Heart left ventricle (tissue), 13 donors: ENCODE measurements around the gene CD164L2.

Source experiments
- POLR2A ChIP-seq, 2 donors: fragments of 450-650 bp; IDR thresholded peaks; one replicate each; pipeline ENCODE4 v1.6.1; 2017; ENCODE audit warnings: antibody characterized with exemption in 2 of 2, mild to moderate bottlenecking in 2 of 2, moderate library complexity in 2 of 2
- TF ChIP-seq, protein P1 (sequence below), 12 donors: fragments of 200-600 bp; sonication (generic) in 4 of 12; IDR thresholded peaks; one replicate each; pipeline versions ENCODE4 v1.5.0 to v1.8.0; 2018 to 2022; ENCODE audit warnings: antibody characterized with exemption in 12 of 12, mild to moderate bottlenecking in 5 of 12
- donor health status: ischemic (EF 13 %, LVEDD 7.1; RV severe dilation, severe dysfunction).
- donor health status: DM: no; HTN: yes; CAD: no.
- donor health status: DM: no; HTN: no; CAD: no.
- donor health status: ischemic (EF 25% LVEDD 6.9; RV normal size, moderate dysfunction).
- donor health status: ischemic (EF 25% LVEDD 5.7; RV mildly dilated, moderate dysfunction).
- donor health status: ischemic (EF 35%, LVEDD 5.7; RV mildly dilated, moderate dysfunction).
- donor health status: nonischemic (EF 11% LVEDD 7.7; RV severe dilation, severe dysfunction).
- donor health status: DM: yes; HTN: yes; CAD: no.
- donor health status: PGD.
- donor health status: ischemic (EF 29% LVEDD 5.4; RV normal size, mild dysfunction).
- donor health status: nonischemic (EF 23%, LVEDD 6.1; RV moderate dilation, normal function).

DNA sequence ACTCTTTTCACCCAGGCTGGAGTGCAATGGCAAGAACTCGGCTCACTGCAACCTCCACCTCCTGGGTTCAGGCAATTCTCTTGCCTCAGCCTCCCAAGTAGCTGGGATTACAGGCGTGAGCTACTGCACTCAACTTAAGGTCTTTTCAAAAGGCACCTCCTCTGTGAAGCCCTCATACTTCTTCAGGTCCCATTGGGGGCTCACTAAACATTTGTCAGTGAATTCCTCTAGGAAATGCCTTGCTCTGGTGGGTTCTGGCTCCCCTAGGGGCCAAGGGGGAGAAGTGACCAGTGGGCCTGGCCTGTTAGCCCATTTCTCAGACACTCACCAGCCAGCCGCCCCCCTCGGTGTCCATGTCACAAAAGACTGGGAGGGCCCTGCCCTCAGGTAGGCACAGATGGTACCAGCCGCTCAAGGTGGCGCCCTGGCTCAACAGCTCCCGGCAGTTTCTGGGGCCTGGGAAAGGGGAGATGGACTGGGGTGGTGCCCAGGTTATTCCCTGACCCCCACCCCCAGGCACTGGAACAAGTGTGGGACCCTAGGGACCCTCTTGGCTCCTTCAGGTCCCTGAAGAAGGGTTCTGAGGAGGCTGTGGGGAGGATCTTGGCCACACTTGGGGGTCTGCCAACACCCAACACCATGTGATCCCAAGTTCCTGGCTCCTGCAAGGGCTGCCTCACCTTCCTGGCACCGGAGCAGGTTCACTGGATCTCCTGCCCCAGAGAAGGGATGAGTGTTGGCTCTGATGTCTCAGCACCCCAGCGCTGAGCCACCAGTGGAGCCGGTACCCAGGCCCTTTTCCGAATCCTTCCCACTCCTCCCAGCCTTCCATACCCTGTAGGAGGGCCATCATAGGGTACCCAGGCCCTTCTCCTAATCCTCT lies 10.1 kb downstream of the CD164L2 start:
- TF ChIP-seq, protein P1, sequence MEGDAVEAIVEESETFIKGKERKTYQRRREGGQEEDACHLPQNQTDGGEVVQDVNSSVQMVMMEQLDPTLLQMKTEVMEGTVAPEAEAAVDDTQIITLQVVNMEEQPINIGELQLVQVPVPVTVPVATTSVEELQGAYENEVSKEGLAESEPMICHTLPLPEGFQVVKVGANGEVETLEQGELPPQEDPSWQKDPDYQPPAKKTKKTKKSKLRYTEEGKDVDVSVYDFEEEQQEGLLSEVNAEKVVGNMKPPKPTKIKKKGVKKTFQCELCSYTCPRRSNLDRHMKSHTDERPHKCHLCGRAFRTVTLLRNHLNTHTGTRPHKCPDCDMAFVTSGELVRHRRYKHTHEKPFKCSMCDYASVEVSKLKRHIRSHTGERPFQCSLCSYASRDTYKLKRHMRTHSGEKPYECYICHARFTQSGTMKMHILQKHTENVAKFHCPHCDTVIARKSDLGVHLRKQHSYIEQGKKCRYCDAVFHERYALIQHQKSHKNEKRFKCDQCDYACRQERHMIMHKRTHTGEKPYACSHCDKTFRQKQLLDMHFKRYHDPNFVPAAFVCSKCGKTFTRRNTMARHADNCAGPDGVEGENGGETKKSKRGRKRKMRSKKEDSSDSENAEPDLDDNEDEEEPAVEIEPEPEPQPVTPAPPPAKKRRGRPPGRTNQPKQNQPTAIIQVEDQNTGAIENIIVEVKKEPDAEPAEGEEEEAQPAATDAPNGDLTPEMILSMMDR (IDR thresholded peaks at IDR 0.05), result peak in 4 of 12 donors; percentile 12 to 20 (median 17)
- TF ChIP-seq POLR2A (IDR thresholded peaks at IDR 0.05), result no peak
